ENCODE data around the gene CHRNB2.

Gene CHRNB2

GRCh38 chr1:154579374-154579773 lies 11.8 kb downstream of the CHRNB2 start:
- DNase-seq (ENCODE audit: low spot score), result no peak

- DNase-seq (ENCODE audit: low spot score), result no peak
Observed at GRCh38 chr1:154581766-154582165, 14.2 kb downstream of the CHRNB2 start.

- DNase-seq (ENCODE audit: low spot score), result no peak
Observed at GRCh38 chr1:154582885-154583284, 15.3 kb downstream of the CHRNB2 start.

- DNase-seq (ENCODE audit: low spot score), result no peak
Observed at GRCh38 chr1:154583773-154584172, 16.2 kb downstream of the CHRNB2 start.

- no peak for DNase-seq (ENCODE audit: low spot score)
Observed at GRCh38 chr1:154584267-154584994, 16.9 kb downstream of the CHRNB2 start.

GRCh38 chr1:154586231-154586630 lies 18.7 kb downstream of the CHRNB2 start:
- DNase-seq (ENCODE audit: low spot score), result no peak

GRCh38 chr1:154586641-154587040 lies 19.1 kb downstream of the CHRNB2 start:
- DNase-seq (ENCODE audit: low spot score), result no peak

GRCh38 chr1:154589780-154590179 lies 22.2 kb downstream of the CHRNB2 start:
- DNase-seq (ENCODE audit: low spot score), result no peak

- no peak for DNase-seq (ENCODE audit: low spot score)
Observed at GRCh38 chr1:154590756-154591155, 23.2 kb downstream of the CHRNB2 start.

GRCh38 chr1:154591206-154591605 lies 23.6 kb downstream of the CHRNB2 start:
- DNase-seq (ENCODE audit: low spot score), result no peak

GRCh38 chr1:154593390-154593789 lies 25.8 kb downstream of the CHRNB2 start:
- DNase-seq (ENCODE audit: low spot score), result no peak

- no peak for DNase-seq (ENCODE audit: low spot score)
Observed at GRCh38 chr1:154594811-154595210, 27.2 kb downstream of the CHRNB2 start.

- no peak for DNase-seq (ENCODE audit: low spot score)
Observed at GRCh38 chr1:154595621-154596020, 28.0 kb downstream of the CHRNB2 start.

- DNase-seq (ENCODE audit: low spot score), result peak; percentile 52
Observed at GRCh38 chr1:154598871-154599635, 31.5 kb downstream of the CHRNB2 start.

GRCh38 chr1:154599658-154600057 lies 32.1 kb downstream of the CHRNB2 start:
- no peak for DNase-seq (ENCODE audit: low spot score)

GRCh38 chr1:154603317-154603716 lies 35.7 kb downstream of the CHRNB2 start:
- DNase-seq (ENCODE audit: low spot score), result no peak

GRCh38 chr1:154605534-154605933 lies 38.0 kb downstream of the CHRNB2 start:
- DNase-seq (ENCODE audit: low spot score), result no peak

- DNase-seq (ENCODE audit: low spot score), result no peak
Observed at GRCh38 chr1:154607106-154607608, 39.6 kb downstream of the CHRNB2 start.

- DNase-seq (ENCODE audit: low spot score), result peak; percentile 80
Observed at GRCh38 chr1:154607609-154608396, 40.2 kb downstream of the CHRNB2 start, which contains the start of gene ADAR. ADAR (minus strand) TSS chr1:154608186; CDS start chr1:154608006, 180 bp downstream.

- peak; percentile 66 for DNase-seq (ENCODE audit: low spot score)
Observed at GRCh38 chr1:154608397-154609270, 41.1 kb downstream of the CHRNB2 start.

All from globus pallidus (tissue), 1 donor.